SH-SY5Y (cell line): ENCODE data around the gene HACE1.

Source experiments
- GATA2 ChIP-seq: IDR thresholded peaks from 2 replicates; pipeline ENCODE4 v1.6.1; 2011; ENCODE audit warnings: mild to moderate bottlenecking, low read depth, low read length
- GATA3 ChIP-seq: IDR thresholded peaks from 2 replicates; pipeline ENCODE4 v1.6.1; 2011; ENCODE audit warnings: low read depth, mild to moderate bottlenecking, low read length, moderate library complexity

The HACE1 gene

DNA sequence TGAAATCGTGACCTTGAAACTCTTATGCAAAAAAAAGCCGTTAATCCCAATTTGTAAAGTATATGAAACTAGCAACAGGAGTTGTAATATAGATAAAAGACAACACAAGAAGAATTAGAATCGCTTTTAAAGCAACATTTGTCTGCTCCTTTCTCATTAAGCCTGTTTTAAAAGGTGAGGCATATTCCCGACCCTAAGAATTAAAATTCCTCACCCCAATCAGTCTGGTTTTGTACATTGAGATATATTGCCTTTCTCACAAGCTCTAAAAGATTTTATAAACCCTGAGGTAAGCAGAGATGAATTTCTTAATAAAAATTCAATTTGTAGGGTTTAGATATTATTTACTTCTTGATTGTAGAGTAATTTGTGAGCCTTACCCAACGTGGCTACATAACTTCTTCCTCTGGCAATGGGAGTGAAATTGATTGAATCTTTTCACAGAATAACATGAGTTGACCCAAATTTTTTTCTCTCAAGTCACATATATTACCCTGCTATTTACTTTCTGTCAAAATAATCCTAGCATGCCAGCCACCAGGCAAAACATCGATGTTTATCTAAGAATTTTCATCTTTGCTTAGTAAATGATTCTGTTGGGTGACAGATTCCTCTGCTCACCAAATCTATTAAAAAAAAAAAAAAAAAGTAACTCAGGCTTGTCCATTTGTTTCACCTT is 173.7 kb downstream of the HACE1 start:
- TF ChIP-seq GATA3 (no peak), GATA2 (no peak)

GRCh38 chr6:104684911-104685415 is 174.8 kb downstream of the HACE1 start:
- TF ChIP-seq GATA2 (no peak), GATA3 (no peak)

- TF ChIP-seq GATA3: no peak
- peak; percentile 54 for TF ChIP-seq GATA2
These were observed 175.9 kb downstream of the HACE1 start for GRCh38 chr6:104683809-104684208.

GRCh38 chr6:104682722-104683643 is 176.7 kb downstream of the HACE1 start:
- TF ChIP-seq GATA2: no peak

DNA sequence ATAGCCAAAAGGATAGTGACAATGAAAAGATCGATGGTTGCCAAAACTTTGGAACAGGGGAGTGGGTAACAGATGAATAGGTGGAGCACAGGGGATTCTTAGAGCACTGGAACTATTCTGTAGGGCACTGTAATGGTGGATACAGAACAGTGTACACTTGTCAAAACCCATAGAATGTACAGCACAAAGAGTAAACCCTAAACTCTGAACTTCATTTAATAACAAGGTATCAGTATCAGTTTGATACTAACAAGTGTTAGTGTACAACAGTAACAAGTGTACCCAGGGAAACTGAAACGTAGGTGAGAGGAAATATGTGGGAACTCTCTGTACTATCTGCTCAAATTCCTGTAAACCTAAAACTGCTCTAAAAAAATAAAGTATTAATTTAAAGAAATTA is 179.2 kb downstream of the HACE1 start:
- TF ChIP-seq GATA3: no peak
- no peak for TF ChIP-seq GATA2

- no peak for TF ChIP-seq GATA3
- no peak for TF ChIP-seq GATA2
These were observed 179.7 kb downstream of the HACE1 start for GRCh38 chr6:104679971-104680370.
